NCI-H2227 treated with DMSO at 0.1 percent for 48 hours (cell line): ENCODE results near the gene PHC2.
A peak's percentile ranks its signal among the peaks of the same experiment; 100 is the strongest.
"Not testable (repeated sequence)": the region's sequence is repeated elsewhere in the genome, so short reads cannot be mapped to it uniquely, and the experiment has no call there.

Experiments used
- DNase-seq: peaks from one replicate; lab custom pipeline; 2025; lab: John Stamatoyannopoulos, UW

Gene PHC2

DNA sequence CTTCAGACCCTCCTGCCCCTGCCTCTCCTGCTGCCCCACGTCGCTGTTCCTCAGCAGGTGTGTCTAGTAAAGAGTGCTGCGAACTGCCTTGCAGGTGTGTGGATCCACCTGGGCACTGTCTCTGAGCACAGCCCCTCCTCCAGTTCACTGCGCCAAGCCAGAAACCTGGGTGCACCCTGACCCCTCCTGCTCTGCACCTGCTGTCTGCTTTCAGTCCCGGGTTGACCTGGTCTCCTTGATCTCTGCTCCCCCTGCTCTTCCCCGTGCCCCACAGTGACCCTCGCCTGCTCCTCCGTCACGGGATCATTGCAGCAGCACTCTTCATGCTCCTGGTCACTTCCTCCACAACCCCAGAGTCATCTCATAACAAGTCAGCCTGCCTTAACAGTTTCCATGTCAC lies 116.5 kb downstream of the PHC2 start:
- DNase-seq, result no peak

DNA sequence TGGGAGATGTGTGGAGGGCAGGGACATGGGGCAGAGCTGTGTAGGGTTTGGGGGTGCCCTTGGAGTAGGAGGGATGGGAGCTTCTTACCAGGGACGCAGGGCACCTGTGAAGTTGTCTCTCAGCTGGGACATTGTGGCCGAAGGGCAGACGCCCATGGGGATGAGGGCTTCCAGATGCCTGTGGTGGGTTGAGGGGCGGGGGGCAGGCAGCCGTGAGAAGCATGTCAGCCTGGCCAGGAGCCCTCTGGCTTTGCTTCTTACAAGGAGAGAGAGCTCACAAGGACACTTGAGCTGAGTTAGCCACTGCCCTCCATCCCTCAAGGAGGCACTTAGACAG lies 118.5 kb downstream of the PHC2 start:
- no peak for DNase-seq

DNA sequence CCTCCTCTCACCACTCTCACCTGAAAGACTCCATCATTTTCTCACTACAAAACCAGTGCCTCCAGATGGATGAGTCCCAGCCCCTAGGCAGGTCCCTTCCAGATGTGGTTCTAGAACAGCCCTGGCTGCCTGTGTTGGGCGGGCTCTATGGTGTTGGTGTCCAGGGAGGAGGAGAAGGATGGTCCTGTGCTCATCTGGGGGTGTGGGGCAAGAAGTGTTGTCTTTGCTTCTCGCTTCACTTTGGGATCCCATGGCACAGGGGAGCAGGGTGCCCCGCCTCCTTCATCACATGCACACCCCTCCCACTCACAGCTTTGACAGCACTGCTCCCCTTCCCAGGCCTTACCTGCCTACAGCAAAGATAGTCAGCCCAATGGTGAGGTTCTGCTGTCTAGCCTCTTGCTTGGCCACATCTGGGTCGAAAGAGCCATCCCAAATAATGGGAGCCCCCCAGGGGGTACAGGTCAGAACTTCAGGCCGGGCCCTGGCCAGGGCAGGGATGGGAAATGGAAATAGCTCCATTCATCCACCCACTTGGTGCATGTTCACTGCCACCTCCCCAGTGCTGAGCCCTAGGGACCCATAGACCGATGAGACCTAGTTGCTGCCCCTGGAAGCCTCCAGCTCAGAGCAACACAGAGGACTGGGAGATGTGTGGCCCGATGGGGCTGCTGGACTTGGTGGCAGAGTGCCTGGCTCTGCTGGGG lies 119.0 kb downstream of the PHC2 start:
- DNase-seq, result no peak

DNA sequence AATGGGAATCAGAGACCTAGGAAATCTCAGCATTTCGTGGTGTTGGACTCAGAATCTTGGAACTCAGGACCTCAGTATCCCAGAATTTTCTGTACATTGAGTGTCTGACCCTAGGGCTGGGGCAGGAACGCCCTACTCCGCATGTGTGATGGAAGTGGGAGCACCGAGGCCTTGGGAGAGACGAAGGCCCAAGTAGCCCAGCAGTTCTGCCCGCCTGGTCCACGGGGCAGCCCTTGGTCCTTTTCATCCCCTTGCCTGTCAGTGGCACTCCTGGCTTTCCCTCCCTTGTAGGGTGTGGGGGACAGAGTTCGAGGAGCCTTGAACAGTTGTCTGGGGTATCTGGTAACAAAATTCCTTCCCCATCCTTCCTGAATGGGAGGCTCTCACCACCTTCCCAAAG lies 120.2 kb downstream of the PHC2 start:
- DNase-seq, result no peak

DNA sequence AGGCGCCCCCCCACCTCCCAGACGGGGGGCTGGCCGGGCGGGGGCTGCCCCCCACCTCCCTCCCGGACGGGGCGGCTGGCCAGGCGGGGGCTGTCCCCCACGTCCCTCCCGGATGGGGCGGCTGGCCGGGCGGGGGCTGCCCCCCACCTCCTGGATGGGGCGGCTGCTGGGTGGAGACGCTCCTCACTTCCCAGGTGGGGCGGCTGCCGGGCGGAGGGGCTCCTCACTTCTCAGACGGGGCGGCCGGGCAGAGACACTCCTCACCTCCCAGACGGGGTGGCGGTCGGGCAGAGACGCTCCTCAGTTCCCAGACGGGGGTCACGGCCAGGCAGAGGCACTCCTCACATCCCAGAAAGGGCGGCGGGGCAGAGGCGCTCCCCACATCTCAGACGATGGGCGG lies 121.5 kb downstream of the PHC2 start:
- not testable (repeated sequence) for DNase-seq

DNA sequence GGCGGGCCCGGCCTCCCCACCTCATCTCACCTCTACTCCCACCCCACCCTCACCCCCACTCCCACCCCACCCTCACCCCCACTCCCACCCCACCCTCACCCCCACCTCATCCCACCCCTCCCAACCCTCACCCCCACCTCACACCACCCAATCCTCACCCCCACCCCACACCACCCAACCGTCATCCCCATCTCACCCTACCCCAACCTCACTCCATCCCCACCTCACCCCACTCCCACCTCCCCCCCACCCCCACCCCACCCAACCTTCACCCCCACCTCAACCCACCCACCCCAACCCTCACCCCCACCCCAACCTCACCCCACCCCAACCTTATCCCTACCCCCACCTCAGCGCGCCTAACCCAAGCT lies 123.4 kb downstream of the PHC2 start:
- no peak for DNase-seq

DNA sequence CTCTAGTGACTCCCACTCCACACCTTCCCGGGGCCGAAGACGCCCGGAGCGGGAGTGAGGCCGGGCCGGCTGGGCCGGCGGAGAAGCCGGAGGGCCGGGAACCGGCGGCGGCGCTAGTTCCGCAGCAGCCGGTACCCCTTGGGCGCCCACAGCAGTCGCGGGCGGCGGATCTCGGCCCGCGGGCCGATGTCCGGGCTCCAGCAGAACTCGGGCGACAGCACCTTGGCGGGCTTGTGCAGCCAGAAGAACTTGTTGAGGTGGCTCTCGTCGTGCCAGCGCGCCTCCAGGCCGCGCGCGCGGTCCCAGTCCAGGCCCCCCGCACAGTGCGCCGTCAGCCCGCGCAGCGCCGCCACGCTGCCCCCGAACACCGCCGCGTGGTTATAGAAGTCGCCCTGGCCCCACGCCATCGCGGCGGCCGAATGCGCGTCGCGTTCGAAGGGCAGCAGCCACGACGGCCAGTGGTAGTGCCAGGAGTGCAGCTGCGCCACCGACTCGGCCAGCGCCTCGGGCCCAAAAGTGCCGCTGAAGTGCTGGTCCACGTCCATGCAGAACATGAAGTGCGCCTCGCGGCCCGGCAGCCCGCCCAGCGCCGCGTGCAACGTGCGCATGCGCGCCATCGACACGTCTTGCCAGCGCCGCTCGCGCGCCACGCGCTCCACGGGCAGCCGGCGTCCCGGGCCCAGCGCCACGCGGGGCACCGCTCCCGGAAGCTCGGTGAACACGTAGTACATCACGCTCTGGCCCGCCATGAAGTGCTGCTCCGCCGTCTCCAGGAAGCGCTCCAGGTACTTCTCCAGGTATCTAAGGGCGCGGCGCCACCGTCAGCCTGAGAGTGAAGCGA lies 124.0 kb downstream of the PHC2 start:
- no peak for DNase-seq

DNA sequence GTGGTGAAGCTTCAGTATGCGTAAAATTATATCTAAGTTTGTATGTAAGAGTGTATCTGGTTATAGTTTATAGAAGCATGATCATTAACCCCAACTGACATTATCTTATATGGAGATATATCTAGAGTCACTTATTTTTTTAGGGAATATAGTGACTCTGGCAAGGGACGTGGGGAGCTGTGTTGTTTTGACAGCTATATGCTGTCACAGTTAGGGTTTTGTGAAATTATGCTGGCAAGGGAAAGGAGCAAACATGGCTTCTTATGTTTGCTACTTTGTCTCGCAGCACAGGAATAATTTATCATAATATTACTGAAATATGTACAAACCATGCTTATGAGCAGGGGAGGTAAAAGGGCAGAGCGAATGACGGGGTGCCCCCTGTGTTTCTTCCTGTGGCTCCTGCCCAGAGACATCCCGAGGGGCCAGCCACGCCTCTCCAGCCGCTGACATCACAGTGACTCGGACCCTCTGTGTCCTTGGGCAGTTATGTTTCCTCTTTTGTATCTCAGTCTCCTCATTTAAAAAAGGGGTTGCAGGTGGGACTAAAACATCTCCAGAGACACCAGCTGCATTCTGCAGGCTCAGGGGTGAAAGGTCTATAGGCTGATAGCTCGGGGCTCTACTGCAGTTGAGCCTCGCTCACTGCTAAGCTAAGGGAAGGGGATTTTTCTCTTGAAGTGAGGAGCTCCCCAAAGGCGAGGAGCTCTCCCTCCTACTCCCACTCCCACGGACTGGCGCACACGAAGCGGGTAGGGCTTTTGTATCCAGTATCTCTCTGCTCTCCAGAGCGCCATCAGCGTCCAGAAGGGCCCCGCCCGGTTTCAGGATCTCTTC lies 124.9 kb downstream of the PHC2 start:
- no peak for DNase-seq

DNA sequence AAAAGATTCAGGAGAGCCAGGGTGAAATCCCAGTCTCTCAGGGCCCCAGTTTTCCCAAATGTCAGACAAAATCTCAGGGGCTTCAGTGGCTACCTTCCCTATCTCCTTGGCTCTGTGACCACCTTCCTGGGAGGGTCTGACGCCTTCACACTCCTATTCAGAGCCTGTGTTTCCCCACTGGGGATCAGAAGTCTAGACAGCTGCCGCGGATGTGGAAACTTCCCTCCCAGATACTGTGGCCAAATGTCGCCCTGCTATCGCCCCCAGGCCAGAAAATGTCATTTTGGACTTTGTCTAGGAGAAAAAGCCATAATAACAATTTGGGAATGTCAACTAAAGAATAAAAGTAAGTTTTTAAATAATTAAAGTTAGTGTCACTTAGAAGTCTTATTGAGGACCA lies 125.9 kb downstream of the PHC2 start:
- no peak for DNase-seq

DNA sequence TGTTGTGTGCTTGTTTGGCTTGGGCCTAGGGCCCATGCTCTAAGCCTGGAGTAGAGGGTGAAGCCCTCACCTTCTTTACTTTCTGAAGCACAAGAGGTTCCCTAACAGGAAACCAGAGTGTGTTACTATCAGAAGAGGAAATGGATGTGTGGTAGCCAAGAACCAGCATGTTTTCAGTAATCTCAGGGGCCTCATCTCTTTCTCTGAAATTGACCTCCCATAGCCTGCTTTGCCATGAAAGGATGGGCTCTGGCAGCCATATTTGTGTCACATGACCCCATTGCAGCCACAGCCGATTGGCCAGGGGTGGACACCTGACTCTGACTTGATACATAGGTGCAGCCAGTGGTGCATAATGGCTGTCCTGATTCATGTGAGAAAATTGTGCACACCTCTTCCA lies 128.6 kb downstream of the PHC2 start:
- DNase-seq, result no peak

DNA sequence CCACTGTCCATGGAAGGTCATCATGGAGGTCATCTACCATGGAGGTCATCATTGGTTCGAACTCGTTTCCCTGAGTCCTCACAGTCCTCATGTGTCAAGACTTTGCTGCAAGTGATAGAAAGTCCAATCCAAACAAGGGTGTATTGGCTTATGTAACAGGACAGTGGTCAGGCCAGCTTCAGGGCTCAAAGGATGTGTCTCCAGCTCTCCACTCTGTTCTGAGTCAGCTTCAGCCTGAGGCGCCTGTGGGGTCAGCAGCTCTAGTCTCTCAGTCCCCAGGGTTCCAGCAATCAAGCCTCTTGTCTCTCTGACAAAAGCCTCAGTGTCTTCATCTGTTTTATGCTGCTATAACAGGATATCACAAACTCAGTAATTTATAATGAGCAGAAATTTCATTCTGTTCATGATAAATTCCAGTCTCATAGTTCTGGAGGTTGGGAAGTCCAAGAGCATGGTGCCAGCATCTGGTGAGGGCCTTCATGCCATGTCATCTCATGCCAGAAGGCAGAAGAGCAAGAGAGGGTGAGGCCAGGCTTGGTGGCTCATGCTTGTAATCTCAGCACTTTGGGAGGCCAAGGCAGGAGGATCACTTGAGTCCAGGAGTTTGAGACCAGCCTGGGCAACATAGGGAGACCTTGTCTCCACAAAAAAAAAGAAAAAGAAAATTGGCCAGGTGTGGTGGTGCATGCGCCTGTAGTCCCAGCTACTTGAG lies 129.5 kb downstream of the PHC2 start:
- DNase-seq, result no peak

DNA sequence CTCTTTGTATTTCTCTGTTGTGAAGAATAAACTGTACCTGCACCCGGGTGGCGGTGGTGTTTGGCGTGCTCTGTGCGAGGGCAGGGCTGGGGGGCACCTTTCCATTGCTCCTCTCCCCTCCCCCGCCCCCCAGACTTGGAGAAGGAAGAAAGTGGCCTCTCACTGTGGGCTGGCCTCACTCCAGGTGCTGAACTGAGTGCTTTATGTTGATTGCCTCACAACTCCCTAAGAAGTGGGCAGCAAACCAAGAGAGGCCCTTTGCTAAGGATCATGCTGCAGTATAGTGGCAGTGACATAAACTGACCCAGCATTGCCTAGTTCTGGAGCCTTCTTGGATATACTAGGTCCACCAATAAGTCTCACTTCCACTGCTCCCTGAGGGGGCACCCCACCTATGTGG lies 130.2 kb downstream of the PHC2 start:
- DNase-seq, result no peak

DNA sequence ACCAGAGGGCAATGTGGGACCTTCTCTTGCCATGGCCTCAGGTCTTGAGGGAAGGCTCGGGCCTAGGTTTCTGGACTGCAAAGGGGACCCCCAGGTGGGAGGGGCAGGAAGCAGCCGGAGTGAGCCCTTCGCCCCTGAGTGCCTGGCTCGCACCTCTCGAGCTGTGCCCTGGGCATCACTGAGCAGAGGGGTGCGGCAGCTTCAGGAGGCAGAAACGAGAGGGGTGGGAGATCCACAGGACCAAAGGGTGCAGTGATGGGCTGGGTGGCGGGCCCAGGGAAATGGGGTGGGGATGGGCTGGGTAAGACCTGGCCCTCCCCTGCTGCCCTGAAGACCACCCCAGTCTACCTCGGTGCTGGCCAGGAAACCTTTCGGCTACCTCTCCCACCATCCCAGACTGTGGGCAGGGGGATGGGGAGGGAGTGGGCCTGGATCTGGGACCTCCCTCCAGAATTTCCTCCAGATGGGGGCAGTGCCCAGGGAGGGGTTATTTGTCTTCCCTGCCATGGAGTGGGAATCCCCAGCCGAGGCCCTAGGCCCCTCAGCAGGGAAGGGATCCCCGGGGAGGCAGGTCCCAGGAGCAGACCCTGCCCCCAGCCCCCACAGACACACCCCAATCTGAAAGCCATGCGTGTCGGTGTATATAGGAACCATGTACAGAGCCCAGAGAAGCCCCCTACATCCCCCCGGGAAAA lies 131.3 kb downstream of the PHC2 start:
- DNase-seq, result no peak

DNA sequence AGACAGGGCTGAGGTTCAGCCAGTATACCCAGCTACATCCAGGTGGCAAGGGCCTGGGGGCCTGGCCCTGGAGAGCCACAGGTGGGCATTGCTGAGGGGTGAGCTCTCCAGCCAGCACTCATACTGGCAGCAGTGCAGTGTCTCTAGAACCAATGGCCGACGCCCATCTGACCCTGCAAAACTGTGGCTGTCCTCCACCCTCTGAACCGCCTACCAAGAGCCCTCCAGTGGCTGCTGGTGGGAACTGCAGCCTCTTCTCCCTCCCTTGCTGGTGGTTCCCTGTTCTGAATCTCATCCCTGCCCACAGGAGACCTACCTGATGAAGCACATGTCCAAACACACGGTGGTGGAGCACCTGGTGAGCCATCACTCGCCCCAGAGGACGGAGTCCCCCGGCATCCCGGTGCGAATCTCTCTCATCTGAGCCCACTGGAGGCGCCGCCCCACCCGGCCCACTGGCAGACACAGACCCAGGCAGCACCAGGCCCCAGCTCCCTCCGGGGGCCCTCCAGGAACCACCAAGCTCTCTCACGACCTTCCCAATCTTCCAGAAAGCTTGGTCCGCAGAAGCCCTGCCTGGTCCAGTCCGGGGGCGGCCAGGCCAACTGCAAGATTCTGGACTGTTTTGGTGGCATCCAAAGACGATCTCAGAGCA lies 132.1 kb downstream of the PHC2 start:
- DNase-seq, result peak; percentile 22

DNA sequence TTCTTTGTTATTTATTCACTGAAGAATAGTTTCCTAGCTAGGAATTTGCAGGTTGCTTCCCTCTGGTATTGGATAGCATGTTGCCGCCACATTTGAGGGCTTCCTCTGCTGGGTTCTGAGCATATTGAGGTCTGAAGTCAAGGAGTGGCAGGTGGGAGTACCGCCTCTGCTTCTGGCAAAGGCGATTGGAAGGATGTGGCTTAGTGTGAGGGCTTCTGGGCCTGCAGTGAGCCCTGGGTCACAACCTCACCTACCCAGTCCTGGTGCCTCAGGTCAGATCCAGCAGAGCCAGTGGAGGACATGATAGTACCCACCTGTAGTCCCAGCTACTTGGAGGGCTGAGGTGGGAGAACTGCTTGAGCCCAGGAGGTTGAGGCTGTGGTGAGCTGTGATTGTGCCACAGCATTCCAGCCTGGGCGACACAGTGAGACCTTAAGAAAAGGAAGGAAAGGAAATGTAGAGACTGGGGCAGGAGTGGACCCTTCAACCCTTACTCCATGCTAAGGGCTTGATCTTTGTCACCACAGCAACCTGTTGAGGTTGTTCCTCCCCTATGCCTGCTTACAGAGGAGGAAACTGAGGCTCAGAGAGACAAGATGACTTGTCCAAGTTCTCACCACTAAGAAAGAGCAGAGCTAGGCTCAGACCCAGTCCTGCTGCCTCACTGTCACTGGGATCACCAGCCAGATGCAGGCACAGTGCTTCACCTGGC lies 132.8 kb downstream of the PHC2 start:
- DNase-seq, result no peak

DNA sequence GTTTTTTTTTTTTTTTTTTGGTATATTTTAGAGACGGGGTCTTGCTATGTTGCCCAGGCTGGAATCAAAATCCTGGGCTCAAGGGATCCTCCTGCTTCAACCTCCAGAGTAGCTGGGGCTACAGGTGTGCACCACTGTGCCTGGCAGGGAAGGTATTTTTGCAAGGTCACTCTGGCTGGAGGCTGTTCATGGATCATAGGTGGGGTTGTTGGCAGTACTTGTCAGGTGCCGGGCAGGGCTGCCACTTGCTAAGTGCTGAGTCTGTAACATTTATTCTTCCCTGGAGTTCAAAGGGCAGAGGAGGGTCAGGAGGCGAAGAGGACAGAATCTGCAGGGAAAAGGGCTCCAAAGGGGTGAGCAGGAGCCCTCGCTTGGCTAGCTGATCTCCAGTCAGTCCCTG lies 134.1 kb downstream of the PHC2 start:
- DNase-seq, result no peak

DNA sequence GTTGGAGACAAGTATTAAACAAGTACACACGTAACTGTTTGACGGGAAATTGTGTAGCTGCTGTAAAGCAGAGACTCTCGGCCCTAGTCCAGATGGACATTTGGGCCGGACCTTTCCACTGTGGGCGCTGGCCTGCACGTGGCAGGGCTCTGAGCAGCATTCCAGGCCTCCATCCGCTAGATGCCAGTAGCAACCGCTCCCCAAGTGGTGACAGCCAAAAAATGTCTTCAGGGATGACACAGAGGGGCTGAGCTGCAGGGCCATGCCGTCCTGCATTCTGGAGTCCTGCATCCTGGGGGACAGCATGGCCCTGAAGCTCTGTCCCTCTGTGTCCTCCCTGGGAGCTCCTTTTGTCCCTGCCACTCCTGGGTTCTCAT lies 134.8 kb downstream of the PHC2 start:
- DNase-seq, result no peak

DNA sequence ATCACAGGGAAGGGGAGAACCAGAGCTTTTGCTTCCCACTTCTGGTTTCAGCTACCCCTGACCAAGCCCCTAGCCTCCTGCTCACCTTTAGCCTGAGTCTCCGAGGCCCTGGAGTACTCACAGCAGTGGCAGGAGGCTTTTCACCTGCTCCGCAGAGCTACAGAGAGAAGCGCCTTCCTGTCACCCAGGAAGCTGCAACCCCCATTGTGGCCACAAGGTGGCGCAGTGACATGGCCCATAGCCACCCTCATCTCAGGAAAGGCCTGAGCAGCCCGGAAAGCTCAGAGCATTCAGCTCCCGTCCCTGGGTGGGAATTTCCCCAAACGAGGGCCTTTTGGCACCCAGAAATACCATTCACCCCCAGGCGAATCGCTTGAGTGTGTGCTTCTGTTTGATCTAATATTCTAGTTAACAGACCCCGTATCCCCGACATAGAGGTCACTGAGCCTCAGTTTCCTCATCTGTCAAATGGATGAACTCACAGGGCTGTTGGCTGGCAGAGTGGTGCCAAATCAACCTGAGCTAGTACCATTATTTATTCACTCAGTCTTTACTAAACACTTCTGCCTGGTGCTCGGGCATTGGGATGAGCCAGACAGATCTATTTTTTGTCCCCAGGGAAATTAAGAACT lies 135.3 kb downstream of the PHC2 start:
- peak; percentile 66 for DNase-seq

DNA sequence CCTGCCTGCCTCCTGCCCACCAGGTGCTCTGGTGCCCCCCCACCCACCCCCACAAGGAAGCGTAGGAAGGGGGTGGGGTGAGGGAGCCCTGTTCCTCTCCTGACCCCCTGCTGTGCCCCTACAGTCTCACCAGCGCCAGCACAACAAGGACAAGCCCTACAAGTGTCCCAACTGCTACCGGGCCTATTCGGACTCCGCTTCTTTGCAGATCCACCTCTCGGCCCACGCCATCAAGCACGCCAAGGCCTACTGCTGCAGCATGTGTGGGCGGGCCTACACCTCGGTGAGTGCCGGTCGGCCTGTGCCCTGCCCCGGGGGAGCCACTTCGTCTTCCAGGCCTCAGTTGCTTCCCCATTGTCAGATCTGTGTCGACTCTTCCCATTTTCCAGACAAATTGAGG lies 135.9 kb downstream of the PHC2 start:
- DNase-seq, result no peak
